OCI-LY1 (cell line): ENCODE data around the gene WNT16.

Experiments
- EZH2 ChIP-seq: fragments of 200-600 bp; sonication (generic), shearing (Covaris generic); IDR thresholded peaks from 2 replicates; pipeline ENCODE4 v1.8.0; 2017; ENCODE audit warnings: borderline replicate concordance, mixed run types, mild to moderate bottlenecking, antibody characterized with exemption, low read length, moderate library complexity, mixed read lengths
- TF ChIP-seq, protein P1 (sequence below): fragments of 200-600 bp; sonication (generic), shearing (Covaris generic); IDR thresholded peaks from 2 replicates; pipeline ENCODE4 v1.5.1; 2017; ENCODE audit warnings: mild to moderate bottlenecking, antibody characterized with exemption, low read length, moderate library complexity, mixed read lengths

DNA sequence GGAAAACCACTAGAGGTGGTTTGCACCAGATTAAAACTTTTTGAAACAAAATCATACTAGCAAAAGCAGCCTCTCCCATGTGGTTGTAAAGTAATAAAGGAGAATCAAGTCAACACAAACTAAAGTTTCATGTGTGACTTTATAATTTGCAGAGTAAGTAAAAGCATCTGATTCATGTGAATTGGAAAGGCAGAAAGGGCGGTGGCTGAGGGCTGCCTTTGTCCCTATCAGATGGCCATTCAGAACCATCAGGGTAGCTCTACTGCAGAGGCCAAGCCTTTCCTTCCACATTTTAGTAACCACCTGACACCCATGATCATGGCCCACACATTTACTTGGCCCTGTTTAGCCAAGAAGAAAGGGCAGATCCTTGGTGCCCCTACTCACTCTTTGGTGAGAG, 15.7 kb downstream of the WNT16 start:
- TF ChIP-seq, protein P1, sequence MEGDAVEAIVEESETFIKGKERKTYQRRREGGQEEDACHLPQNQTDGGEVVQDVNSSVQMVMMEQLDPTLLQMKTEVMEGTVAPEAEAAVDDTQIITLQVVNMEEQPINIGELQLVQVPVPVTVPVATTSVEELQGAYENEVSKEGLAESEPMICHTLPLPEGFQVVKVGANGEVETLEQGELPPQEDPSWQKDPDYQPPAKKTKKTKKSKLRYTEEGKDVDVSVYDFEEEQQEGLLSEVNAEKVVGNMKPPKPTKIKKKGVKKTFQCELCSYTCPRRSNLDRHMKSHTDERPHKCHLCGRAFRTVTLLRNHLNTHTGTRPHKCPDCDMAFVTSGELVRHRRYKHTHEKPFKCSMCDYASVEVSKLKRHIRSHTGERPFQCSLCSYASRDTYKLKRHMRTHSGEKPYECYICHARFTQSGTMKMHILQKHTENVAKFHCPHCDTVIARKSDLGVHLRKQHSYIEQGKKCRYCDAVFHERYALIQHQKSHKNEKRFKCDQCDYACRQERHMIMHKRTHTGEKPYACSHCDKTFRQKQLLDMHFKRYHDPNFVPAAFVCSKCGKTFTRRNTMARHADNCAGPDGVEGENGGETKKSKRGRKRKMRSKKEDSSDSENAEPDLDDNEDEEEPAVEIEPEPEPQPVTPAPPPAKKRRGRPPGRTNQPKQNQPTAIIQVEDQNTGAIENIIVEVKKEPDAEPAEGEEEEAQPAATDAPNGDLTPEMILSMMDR: no peak
- TF ChIP-seq EZH2: no peak
